Measurements from ENCODE around the gene ANKRD13D.

DNA sequence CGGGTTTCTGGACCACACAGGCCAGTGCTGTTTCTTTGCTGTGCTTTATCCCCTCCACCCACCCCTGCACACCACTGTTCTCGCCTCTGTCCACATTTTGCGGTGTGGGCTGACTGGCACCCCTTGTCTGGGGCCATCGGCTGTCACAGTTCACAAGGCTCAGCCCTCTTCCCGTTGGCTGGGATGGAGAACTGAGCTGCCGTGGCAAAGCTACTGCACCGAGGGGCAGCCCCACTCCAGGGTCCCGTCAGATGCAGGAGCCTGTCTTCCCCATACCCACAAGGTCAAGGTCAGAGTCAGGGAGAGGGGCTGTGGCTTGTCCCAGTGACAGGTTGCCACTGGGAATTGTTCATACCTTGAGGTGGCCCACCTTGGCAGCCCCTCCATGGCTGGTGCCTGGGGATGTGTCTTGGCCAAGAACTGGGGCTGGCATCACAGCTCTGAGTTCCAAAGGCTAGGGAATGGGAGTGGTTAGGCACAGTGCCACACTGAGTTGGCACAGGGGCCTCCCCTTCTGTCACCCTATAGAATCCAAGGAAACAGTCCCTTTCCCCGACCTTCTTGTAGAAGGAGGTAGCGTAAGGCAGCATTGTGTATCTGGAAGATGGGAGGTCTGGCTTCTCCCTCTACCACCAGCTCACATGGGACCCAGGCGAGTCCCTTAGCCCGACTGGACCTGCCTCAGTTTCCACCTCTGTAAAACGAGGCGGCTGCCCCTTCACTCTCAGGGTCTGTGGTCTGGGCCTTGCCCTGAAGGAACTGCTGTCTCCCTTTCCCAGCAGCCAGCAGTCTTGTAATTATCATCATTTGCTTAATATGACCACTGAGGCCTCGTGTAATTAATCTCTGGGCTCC, 19.5 kb upstream of the ANKRD13D start:
- TF ChIP-seq, protein P1, sequence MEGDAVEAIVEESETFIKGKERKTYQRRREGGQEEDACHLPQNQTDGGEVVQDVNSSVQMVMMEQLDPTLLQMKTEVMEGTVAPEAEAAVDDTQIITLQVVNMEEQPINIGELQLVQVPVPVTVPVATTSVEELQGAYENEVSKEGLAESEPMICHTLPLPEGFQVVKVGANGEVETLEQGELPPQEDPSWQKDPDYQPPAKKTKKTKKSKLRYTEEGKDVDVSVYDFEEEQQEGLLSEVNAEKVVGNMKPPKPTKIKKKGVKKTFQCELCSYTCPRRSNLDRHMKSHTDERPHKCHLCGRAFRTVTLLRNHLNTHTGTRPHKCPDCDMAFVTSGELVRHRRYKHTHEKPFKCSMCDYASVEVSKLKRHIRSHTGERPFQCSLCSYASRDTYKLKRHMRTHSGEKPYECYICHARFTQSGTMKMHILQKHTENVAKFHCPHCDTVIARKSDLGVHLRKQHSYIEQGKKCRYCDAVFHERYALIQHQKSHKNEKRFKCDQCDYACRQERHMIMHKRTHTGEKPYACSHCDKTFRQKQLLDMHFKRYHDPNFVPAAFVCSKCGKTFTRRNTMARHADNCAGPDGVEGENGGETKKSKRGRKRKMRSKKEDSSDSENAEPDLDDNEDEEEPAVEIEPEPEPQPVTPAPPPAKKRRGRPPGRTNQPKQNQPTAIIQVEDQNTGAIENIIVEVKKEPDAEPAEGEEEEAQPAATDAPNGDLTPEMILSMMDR (IDR thresholded peaks at IDR 0.05; ENCODE audit: low read depth, low read length, poor library complexity, severe bottlenecking) = no peak
- no peak for TF ChIP-seq EZH2phosphoT487 (IDR thresholded peaks at IDR 0.05; ENCODE audit: borderline replicate concordance, low read length)
